G401 (cell line): ENCODE data around the gene MRPL24. TPM values are rescaled to one million over a fixed set of nuclear protein-coding genes. Genes with fewer than 3 reads are reported as not detected.
A peak's percentile ranks its signal among the peaks of the same experiment; 100 is the strongest.

Experiments
- DNase-seq: peaks from one replicate; pipeline ENCODE4 v3.0.0-alpha.2; 2015; ENCODE audit warnings: low spot score
- in situ Hi-C: cut with HindIII; loops from 2 replicates; pipeline ENCODE4 v1.10.0; 2016; ENCODE audit warnings: low sequenced_read_pairs, mixed read lengths
- total RNA-seq: library from RNA; depleted of rRNA; stranded (reverse); fragments of >200 nt; shearing (Covaris generic); gene quantifications from 2 replicates; pipeline ENCODE4 v1.2.3, GENCODE V29; 2014

MRPL24 gene
- total RNA-seq, 1 experiment from 2014 or later: 34.2 TPM

DNA sequence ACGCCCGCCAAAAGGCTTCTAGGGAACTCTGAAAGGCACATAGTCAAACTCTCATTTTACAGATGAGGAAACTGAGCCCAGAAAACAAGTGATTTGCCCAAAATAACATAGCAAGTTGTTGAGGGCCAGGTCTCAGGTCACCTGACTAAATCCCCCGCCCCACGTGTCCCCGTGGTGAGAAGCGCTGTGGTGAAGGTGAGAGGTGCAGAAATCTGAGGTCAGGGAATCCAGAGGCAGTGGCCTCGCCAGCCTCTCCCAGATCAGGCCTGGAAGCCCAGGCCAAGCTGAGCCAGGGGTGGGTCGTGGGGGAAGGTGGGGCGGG lies 5.5 kb upstream of the MRPL24 start:
- in situ Hi-C loops: no loop called here
- no peak for DNase-seq

DNA sequence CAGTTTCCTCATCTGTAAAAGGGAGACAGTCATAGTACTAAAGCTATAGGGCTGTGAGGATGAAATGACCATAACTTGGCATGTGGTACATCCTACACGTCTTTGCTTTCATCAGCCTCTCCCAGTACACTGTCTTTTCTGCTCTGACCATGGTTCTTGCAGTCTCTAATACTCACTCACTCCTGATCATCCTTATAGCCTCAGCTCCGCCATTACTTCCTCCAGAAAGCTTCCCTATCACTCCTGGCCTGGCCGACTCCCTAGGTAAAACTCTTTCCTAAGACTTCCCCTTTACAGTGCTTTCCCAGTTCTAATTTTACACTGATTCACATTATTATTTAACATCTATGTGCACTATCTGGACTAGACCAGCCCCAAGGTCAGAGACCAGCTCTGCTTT lies 5.0 kb upstream of the MRPL24 start:
- no peak for DNase-seq
- in situ Hi-C loops: no loop called here

DNA sequence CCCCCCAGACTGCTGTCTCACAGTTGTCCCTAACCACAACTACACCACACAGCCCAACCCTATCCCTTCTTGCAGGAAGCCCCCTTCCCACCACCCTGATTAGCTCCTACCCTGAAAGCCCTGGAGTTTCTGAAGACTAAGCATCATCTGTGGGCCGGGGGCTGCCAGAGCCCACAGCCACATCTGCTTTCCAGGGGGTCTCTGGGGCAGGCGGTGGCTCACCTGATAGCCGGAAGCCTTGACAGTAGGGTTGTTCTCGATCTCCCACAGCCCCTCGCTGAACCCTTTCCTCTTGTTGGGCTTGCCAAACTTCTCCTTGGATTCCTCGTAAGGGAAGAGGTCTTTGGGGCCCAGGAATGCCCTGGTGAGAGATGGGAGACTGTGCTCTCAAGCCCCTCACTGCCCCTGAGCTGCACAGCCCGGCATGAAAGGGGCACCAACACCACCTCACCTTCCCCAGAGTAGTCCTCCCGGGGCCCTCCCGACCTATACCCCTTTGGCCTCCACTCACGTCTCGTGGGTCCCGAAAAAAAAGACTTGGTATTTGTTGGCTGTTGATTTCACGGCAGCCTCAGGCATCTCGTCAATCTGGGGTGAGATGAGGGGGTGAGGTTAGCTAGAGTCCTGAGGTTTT lies 4.0 kb upstream of the MRPL24 start:
- in situ Hi-C loops: no loop called here

DNA sequence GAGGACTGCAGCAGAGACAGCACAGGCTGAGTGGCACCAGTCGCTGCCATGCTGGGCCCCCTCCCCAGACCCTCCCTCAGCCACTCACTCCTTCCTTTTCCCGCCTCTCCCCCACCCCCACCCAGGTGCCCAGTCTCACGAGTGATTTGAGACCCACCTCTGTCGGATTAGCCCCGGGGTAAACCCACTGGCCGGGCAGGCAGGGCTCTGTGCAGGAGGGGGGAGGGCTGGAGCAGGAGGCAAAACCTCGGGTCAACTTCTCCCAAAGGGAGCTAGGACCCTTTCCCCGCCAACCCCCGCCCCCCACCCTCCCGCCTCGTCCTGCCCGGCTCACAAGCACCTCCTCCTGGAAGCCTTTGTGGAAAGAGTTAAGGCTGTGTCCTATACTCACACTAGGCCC lies 3.5 kb upstream of the MRPL24 start:
- no peak for DNase-seq

More for the DNA sequence above, 4.0 kb upstream of the MRPL24 start:
- no peak for DNase-seq

DNA sequence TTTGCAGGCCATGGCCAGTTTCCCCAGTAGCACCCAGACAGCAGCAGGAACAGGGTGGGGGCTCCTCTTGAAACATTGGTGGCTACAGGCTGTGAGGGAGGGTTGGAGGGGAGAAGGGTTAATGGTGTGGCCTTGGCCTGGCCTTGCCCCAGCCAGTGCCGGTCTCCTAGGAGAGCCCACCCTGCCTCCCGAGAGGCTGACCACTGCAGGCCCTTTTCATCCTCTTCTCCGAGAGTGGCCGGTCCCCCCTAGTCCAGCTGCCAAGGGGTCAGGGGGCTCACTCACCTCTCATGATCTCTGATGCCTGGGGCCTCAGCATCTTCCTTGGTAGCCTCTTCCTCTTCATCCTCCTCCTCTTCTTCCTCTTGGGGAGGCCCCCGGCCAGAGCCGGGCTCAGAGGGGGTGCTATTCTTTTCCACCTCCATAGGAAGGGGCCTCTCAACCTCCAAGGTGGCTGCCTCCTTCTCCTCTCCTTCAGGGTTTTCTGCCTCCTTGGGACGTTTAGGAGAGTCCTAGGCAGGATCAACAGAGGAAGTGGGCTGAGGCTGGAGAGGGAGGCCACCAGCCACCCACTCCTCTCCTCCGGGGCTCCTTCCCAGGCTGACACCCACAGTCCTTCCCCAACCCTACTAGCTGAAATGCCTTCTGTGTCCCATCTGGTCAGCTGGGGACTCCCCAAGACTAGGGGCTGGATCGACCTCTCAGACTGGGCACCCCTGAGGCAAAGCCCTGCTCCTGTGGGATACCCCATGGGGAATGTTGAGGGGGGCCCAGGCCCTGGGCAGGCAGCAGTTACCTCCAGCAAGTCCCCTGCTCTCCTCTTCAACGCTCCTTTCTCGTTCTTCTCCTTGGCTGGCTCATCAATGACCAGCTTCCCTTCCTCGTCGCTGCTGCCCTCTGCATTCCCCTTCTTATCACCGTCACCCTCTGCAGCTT lies 2.7 kb upstream of the MRPL24 start:
- DNase-seq: no peak
- in situ Hi-C loops: no loop called here

More for the DNA sequence above, 3.5 kb upstream of the MRPL24 start:
- in situ Hi-C loops: no loop called here

DNA sequence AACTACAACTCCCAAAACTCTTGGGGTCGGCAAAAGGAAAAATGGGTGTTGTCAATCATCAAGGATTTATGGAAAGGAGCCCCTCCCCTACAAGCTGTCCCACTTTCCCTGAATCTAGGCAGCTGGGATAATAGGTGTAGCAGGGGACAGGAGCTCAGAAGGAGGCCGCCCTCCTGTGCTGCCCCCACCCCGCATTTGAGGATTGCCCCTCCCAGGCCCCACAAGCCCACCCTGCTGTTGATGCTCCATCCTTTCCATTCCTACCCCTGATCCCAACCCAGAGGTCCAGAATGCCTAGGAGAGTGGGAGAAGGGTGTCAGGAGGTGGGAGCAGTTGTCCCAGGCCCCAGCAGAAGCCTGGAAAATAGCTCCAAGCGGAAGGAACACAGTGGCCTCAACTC lies 1.9 kb upstream of the MRPL24 start:
- in situ Hi-C loops: no loop called here
- DNase-seq: no peak

DNA sequence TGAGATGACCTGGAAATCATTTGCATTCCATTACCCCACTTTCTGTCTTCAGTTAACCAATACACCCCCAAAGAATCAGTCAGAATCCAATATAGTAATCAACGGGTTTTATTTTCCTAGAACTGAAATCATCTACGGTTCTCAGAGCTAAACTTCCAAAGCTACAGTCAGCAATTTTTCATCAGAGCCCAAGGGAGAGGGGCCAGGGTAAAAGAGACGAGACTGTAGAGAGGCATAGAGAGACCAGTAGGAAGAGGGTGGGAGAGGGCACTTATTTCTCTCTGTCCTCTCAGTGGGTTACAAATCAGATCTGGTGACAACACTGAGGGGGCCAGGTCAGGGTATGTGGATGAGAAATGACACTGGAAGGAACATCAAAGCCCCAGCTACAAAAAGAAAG lies 1.1 kb upstream of the MRPL24 start:
- in situ Hi-C loops: no loop called here

DNA sequence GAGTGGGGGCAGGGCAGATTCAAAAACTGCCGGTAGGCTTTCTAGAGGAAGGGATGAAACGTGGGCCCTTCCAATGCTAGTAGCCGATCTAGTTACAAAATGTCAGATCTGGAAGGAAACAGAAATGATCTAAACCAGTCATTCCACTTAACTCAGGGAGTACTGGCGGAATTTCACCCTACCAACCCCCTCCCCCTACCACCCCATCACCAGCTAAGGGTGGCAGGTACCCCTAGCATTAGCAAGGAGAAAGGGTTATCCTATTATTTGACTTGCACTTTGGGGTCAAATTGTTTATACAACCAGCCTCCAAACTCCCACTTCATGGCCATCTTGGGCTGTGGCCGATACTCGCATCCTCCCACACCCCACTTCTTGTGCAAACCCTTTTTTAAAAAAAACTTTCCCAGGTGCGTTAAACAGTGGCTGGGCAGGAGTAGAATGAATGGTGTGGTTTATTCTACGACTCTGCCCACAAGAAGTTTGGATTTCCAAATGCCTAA lies 644 bp upstream of the MRPL24 start:
- in situ Hi-C loops: no loop called here

More for the DNA sequence above, 1.1 kb upstream of the MRPL24 start:
- DNase-seq: no peak

DNA sequence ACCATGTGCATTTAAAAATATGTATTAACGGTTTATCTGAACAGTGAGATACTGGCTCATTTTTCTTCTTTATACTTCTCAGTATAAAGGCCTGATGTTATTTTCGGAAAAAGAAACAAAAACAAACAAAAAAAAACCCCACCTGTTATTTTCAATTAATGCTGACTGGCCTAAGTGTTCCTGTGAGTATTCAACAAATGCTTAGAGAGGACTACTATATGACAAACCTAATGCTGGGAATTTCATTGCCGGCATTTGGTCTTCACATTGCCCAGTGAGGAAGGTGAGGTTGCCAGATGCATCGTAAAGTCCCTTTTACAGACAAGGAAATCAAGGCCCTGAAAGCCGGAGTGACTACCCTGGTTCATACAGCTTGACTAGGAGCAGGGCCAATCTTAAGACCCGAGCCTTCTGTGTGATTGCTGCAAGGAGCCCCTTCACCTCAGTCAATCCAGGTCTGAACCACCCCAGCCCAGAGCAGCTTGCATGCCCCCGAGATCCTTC lies 599 bp downstream of the MRPL24 start:
- in situ Hi-C loops: no loop called here
- DNase-seq: no peak

More for the DNA sequence above, 644 bp upstream of the MRPL24 start:
- DNase-seq: no peak

DNA sequence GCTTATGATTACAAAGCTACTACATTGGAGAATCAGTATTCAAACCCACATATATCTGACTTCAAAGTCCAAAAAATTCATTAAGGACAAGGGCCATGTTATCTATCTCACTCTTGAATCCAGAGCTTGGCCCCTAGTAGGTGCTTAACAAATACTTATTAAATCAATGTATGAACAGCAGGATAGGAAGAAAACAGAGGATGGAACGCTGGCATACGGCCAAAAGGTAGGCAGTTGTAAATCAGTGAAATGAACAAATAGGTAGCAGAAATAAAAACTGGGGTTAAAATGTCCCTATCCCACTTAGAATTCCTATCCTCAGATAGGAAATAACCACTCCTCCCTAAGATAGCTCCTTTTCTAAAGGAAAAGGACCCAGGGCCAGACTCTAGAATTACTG lies 2.0 kb downstream of the MRPL24 start:
- no peak for DNase-seq
- in situ Hi-C loops: no loop called here

DNA sequence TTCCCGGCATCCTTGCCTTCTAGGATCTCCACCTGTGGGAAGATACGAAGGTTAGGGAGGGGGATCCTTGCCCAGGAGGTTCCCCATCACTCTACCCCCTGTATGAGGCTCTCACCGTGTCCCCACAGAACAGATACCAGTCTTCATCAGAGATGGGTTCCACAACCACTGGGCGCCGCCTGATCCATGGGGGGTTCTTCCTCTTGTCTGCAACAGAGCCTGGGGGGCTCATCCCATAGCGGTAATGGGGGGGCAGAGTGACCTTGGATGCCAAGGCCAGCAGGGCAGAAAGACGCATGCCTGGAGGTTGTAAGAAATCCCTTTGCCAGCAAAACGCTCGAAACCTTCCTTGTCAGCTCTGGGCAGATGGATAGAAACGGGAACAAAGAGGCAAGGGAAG lies 2.5 kb downstream of the MRPL24 start:
- no peak for DNase-seq
- in situ Hi-C loops: no loop called here

DNA sequence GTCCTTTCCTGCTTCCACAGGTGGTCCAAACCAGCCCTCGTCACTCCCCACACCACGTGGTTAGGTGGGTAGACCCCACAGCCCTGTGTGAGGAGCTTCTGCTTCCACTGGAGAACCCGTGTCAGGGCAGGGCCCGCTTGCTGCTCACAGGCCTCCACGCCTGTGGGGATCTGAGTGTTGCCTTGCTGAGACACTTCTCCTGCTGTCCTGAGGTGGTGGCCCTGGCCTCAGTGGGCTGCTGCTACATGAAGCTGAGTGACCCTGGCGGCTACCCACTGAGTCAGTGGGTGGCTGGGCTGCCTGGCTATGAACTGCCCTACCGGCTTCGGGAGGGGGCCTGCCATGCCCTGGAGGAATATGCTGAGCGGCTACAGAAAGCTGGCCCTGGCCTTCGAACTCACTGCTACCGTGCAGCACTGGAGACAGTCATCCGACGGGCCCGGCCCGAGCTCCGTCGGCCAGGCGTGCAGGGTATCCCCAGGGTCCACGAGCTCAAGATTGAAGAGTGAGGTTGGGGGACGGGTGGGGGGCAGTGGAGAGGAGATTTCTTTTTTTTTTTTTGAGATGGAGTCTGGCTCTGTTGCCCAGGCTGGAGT lies 6.8 kb downstream of the MRPL24 start:
- in situ Hi-C loops: no loop called here
- DNase-seq: no peak

DNA sequence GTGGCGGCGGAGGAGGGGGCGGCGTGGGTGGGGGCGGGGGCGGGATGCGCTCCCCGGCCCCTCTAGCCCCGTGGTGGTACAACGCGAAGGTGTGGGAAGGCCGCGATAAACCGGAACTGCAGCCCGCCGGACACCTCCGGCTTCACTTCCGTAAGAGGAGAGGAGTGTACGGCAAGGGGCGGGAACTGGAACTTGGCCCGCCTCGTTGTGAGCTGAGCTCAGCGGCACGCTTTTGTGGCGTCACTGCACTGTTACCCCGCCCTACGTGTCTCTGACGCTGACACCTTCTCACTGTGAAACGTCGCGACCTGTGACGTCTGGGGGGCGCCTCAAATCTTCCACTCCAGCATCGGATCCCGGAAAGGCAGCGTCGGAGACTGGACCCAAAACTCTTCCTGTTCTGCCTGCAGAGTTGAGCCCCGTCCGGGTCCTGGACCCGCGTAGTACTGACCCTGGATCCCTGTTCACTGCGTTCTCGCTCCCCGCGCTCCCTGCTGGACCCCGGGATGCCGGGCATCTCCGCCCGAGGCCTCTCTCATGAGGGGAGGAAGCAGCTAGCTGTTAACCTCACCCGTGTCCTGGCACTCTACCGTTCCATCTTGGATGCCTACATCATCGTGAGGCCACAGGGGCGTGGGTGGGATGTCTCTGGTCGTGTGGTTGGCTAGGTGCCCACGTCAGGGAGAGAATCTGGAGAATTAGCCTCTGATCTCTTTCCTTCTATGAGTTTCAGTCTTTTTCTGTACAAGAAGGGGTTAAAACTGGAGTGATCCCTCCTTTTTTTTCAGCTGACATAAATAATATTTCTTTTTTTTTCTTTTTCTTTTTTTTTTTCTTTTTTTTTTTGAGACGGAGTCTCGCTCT lies 12.1 kb downstream of the MRPL24 start, which contains the start of gene ISG20L2:
Gene ISG20L2, minus strand, starts transcription at position 168 of the 864 bp plus-strand sequence. CDS start 1,114 bp downstream, outside the sequence.
- peak; percentile 99 for DNase-seq
- in situ Hi-C loops: no loop called here

DNA sequence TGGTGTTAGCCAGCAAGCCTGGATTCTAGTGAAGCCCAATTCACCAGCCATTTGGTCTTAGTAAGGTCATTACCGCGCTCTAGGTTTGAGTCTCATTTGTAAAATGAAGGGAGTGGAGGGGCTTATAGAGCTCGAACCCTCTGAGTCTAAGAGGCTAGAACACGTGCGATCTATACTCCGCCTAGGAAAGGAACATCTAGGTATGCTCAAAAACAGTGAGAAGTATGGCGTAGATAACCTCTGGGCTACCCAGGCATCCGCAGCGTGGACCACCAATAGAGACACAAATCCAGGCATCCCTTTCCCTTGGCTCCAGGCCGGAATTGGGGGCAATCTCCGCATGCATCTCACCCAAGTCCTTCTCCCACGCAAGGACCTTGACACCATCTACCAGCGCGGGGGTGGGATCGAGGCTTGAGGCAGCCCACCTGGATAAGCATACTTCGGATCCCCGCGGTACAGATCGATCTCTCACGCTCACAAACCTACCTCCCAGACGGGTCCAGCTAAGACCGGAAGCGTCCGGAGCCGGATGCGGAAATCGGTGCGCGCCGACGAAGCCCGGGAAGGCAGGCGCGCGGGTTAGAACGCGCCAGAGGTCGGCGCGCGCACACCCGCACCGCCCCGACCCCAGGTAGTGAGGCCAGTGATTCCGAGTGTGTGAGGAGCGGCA lies 12.8 kb downstream of the MRPL24 start, which contains the start of gene METTL25B:
Gene METTL25B, plus strand, starts transcription at position 544 of the 673 bp plus-strand sequence. CDS start 636 bp downstream, outside the sequence.
- in situ Hi-C loops: no loop called here
- peak; percentile 83 for DNase-seq

DNA sequence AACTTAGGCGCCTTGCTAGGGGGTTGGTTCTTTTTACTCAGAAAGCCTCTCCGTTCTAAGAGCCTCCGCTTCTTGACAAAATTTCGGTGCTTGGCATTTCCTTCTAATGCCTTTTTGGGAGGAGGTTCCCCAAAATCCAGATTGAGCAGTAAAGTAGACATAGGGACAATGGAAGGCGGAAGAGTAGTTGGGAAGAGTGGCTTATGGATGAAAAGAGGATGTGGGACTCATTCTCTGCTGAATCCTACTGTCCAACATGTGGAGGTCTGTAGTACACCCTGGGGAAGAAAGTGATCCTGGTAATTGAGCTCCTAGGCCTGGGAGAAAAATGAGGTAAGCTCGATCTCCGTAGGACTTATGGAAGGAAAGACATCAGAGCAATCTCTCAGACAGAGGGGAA lies 13.4 kb downstream of the MRPL24 start:
- in situ Hi-C loops: no loop called here
- no peak for DNase-seq

DNA sequence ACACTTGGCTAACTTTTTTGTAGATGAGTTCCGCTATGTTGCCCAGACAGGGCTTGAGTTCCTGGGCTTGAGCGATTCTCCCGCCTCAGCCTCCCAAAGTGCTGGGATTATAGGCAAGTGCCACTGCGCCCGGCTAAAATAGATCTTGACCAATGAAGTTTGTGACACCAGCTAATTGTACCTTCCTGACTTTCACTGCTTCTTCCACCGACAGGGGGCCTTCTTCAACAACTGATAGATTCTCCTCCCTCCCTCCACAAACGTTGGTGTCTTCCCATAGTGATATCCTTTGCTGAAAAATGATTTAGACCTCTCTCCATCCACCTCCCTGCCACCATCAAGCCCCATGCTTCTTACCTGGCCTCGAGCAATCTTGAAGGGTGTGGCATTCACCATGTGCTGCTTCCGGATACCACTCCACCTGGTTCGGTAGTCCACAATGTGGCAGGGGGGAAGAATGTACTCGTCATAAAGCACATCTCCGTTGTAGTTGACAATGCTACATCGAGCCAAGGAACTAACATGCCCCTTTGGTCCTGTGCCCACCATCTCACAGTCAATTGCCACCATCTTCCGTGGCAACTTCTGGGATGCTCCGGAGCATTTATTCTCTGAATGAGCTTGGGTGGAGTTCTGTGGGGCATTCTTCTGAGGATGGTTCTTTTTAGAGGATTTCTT lies 14.2 kb downstream of the MRPL24 start:
- DNase-seq: peak; percentile 51
- in situ Hi-C loops: no loop called here

DNA sequence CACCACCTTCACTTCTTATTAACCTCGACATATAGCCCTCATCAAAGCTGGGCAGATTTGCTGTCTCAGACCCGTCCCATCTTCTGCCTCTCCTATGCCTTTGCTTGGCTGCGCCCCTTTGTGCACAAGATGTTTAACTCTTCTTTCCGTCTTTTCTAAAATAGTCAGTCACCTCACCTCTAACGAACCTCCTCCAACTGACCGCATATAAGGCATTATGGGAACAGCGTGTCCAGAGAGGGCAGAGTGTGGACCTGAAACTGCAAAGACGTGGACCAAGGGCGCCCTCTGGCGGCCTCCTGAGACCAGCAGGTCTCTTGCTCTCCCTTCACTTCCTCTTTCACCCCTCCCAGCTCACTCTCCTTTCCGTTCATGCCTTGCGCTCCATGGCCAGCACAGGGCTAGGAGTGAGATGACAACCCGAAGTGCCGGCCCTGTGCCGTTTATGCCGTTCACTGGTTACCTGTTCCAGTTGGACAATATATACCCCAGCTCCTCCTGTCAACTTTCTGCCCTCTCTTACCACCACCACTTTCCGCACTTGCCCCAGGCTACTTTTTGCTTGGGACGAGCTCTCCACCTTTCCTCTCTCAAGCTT lies 15.1 kb downstream of the MRPL24 start:
- peak; percentile 95 for DNase-seq
- in situ Hi-C loops: no loop called here
